Neural cell (in vitro differentiated cells): Measurements from ENCODE around the gene QSER1.

ENCODE experiments used
- POLR2AphosphoS5 ChIP-seq: IDR thresholded peaks from 2 replicates; pipeline ENCODE4 v1.6.1; 2012
- TF ChIP-seq, protein P1 (sequence below): fragments of 450-650 bp; IDR thresholded peaks from 2 replicates; pipeline ENCODE4 v1.5.1; 2014; ENCODE audit warnings: antibody characterized with exemption, mild to moderate bottlenecking, moderate library complexity; ENCODE audit not compliant: poor library complexity, severe bottlenecking

DNA sequence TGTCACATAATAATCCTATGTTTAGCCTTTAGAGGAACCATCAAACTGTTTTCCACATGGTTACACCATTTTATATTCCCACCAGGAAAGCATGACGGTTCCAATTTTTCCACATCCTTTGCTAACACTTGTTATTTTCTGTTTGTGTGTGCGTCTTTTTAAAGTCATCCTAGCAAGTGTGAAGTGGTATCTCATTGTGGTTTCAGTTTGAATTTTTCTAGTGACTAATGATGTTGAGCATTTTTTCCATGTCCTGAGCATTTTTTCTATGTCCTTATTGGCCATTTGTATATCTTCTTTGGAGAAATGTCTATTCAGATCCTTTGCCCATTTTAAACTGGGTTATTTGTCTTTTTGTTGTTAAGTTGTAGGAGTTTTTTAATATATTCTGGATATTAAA lies 69.4 kb downstream of the QSER1 start:
- TF ChIP-seq, protein P1, sequence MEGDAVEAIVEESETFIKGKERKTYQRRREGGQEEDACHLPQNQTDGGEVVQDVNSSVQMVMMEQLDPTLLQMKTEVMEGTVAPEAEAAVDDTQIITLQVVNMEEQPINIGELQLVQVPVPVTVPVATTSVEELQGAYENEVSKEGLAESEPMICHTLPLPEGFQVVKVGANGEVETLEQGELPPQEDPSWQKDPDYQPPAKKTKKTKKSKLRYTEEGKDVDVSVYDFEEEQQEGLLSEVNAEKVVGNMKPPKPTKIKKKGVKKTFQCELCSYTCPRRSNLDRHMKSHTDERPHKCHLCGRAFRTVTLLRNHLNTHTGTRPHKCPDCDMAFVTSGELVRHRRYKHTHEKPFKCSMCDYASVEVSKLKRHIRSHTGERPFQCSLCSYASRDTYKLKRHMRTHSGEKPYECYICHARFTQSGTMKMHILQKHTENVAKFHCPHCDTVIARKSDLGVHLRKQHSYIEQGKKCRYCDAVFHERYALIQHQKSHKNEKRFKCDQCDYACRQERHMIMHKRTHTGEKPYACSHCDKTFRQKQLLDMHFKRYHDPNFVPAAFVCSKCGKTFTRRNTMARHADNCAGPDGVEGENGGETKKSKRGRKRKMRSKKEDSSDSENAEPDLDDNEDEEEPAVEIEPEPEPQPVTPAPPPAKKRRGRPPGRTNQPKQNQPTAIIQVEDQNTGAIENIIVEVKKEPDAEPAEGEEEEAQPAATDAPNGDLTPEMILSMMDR: no peak
- no peak for TF ChIP-seq POLR2AphosphoS5
